ENCODE data around the gene ACYP2.

Gene ACYP2

DNA sequence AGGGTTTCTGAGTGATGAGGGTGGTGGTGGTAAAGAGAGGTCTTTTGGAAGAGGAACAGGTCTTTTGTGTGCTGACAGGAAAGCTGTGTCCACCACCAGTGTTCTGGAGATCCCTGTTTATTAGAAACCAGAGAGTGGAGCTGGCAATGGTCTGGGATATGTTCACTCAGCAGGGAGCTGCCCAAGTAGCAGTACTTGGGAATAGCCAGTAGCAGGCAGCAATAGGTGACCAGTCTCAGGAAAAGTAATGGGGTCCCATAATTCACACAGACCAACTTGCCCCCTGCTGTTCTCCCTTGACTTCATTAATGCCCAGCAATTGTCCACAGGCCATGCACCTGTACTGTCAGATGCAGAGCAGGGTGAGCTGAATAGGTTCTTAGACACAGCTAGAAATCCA is 138.8 kb downstream of the ACYP2 start:
- Histone ChIP-seq H3K9me3 (ENCODE audit: control extremely low read depth in 1 of 5, control insufficient read depth in 4 of 5, insufficient read depth in 2 of 5, low read depth in 1 of 5, low read length in 4 of 5) (peaks cover 0 to 4% (median 3%) of the 10 kb centered on the region in 5 experiments), H3K27ac (ENCODE audit: insufficient read depth in 1 of 2, low read depth in 1 of 2, low read length in 2 of 2, poor library complexity in 1 of 2, severe bottlenecking in 2 of 2) (no peak overlapping the region), H3K4me1 (ENCODE audit: control extremely low read depth in 1 of 4, control insufficient read depth in 4 of 4, insufficient read depth in 4 of 4, low read length in 3 of 4) (no peaks in the 10 kb centered on the region), H3K4me3 (ENCODE audit: control insufficient read depth in 1 of 7, extremely low read depth in 1 of 7, insufficient read depth in 4 of 7, low read depth in 2 of 7, low read length in 6 of 7) (no peak overlapping the region), H3K27me3 (replicated peaks in 2 of 5; ENCODE audit: control insufficient read depth in 4 of 5, insufficient read depth in 5 of 5, low read length in 4 of 5) (no peaks in the 10 kb centered on the region), H3K36me3 (ENCODE audit: control insufficient read depth in 4 of 4, insufficient read depth in 4 of 4, low read length in 3 of 4) (no peaks in the 10 kb centered on the region)
- POLR2A ChIA-PET = no interaction called here
- CTCF ChIA-PET = no interaction called here
- DNase-seq = no peak

DNA sequence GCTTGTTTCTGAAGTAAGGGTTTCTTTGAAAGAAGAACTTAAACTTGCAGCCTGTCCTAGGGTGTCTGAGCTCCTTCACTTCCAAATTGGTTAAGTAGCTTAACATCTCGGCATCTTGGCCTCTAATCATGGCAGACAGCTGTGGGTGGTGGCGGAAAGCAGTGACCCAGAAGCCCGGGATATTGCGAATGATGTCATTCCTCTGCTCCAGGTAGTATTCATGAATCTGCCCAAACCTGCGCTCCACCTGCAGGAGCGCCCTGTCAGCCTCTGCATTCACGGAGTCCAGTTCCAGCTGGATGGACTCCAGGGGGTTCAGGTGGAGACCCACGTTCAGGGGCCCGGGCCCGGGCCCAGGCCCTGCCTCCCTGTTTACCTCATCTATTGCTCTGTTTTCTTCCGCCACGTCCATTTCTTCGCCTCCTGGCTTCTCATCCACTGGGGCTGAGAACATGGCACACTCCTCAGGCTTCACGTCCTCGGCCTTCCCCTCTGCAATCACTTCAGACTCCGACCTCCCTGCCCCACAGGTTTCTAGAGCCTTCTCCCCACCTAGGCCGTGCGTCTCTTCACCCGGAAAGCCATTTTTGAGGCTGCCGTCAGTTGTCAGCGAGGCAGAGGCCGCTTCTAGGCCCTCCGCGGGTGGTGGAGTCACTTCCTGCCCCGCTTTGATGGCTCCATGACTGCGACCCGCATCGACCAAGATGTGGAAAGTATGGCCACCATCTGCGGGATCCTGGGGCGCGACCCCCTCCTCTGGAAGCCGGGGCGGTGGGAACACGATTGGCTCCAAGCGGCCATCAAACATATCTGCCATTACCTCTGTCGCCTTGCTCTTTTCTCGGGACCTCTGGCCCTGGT is 140.0 kb downstream of the ACYP2 start:
- H3K36me3 ChIP-seq (ENCODE audit: control insufficient read depth in 4 of 4, insufficient read depth in 4 of 4, low read length in 3 of 4) = no peaks in the 10 kb centered on the region
- WGBS (ENCODE audit: insufficient coverage) = 97% methylated on average over 33 of the region's 37 CpGs
- H3K27me3 ChIP-seq (replicated peaks in 2 of 5; ENCODE audit: control insufficient read depth in 4 of 5, insufficient read depth in 5 of 5, low read length in 4 of 5) = no peaks in the 10 kb centered on the region
- H3K4me3 ChIP-seq (ENCODE audit: control insufficient read depth in 1 of 7, extremely low read depth in 1 of 7, insufficient read depth in 4 of 7, low read depth in 2 of 7, low read length in 6 of 7) = no peak overlapping the region
- H3K9me3 ChIP-seq (ENCODE audit: control extremely low read depth in 1 of 5, control insufficient read depth in 4 of 5, insufficient read depth in 2 of 5, low read depth in 1 of 5, low read length in 4 of 5) = peaks cover 0 to 4% (median 3%) of the 10 kb centered on the region in 5 experiments
- no peak overlapping the region for H3K27ac ChIP-seq (ENCODE audit: insufficient read depth in 1 of 2, low read depth in 1 of 2, low read length in 2 of 2, poor library complexity in 1 of 2, severe bottlenecking in 2 of 2)
- no peaks in the 10 kb centered on the region for H3K4me1 ChIP-seq (ENCODE audit: control extremely low read depth in 1 of 4, control insufficient read depth in 4 of 4, insufficient read depth in 4 of 4, low read length in 3 of 4)
- ChIA-PET CTCF (no interaction called here), POLR2A (no interaction called here)
- no peak for DNase-seq

DNA sequence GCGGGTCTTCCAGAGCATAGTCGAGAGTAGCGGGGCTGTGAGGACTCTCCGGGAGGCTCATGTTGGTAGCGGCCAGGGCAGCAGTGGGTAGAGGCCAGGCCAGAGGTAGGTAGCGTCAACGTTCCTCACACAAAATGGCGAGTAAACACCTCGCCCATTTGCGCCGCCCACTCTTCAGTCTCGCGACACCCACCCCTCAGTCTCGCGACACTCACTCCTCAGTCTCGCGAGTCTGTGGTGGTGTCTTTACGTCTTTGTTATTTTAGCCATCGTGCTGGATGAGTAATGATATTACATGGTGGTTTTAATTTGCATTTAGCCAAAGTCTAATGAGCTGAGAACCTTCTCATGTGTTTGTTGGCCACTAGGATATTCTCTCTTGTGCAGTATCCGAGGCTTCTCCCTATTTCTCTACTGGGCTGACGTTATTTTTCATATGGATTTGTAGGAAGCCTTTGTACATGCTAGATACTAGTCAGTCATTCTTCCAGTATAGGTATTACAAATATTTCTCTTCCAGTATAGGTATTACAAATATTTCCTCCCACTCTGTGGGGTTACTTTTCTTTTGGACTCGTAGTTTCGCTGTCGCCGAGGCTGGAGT is 140.8 kb downstream of the ACYP2 start, which contains the start of gene TSPYL6:
Gene TSPYL6, minus strand, starts transcription at position 139 of the 604 bp plus-strand sequence. Its CDS starts 78 bp downstream, at position 61.
- DNase-seq = no peak
- CTCF ChIA-PET = no interaction called here
- no peak within 1 kb of the TSS for H3K27ac ChIP-seq (ENCODE audit: insufficient read depth in 1 of 2, low read depth in 1 of 2, low read length in 2 of 2, poor library complexity in 1 of 2, severe bottlenecking in 2 of 2)
- H3K36me3 ChIP-seq (ENCODE audit: control insufficient read depth in 4 of 4, insufficient read depth in 4 of 4, low read length in 3 of 4) = no peaks in the 10 kb centered on the region
- H3K9me3 ChIP-seq (ENCODE audit: control extremely low read depth in 1 of 5, control insufficient read depth in 4 of 5, insufficient read depth in 2 of 5, low read depth in 1 of 5, low read length in 4 of 5) = peaks cover 0 to 4% (median 3%) of the 10 kb centered on the region in 5 experiments
- POLR2A ChIA-PET = no interaction called here
- WGBS (ENCODE audit: insufficient coverage) = 97% methylated on average over 22 of the region's 25 CpGs
- H3K4me1 ChIP-seq (ENCODE audit: control extremely low read depth in 1 of 4, control insufficient read depth in 4 of 4, insufficient read depth in 4 of 4, low read length in 3 of 4) = no peaks in the 10 kb centered on the region
- H3K4me3 ChIP-seq (ENCODE audit: control insufficient read depth in 1 of 7, extremely low read depth in 1 of 7, insufficient read depth in 4 of 7, low read depth in 2 of 7, low read length in 6 of 7) = no peak within 1 kb of the TSS
- no peaks in the 10 kb centered on the region for H3K27me3 ChIP-seq (replicated peaks in 2 of 5; ENCODE audit: control insufficient read depth in 4 of 5, insufficient read depth in 5 of 5, low read length in 4 of 5)

DNA sequence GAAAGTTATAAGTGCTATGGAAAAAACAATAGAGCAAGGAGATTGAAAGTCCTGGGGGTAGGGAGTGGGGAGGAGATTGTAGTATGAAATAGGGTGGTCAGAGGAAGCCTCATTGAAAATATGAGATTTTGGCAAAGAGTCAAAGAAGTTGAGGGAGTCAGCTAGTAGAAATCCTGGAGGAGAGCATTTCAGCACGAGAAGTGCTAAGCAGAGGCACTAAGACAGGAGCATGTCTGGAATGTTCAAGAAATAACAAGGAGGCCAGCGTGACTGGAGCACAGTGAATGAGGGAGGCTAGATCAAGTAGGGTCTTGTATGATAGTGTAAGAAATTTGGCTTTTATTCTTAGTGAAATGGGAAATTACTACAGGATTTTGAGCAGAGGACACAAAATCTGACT is 142.8 kb downstream of the ACYP2 start:
- no peak overlapping the region for H3K4me3 ChIP-seq (ENCODE audit: control insufficient read depth in 1 of 7, extremely low read depth in 1 of 7, insufficient read depth in 4 of 7, low read depth in 2 of 7, low read length in 6 of 7)
- H3K9me3 ChIP-seq (ENCODE audit: control extremely low read depth in 1 of 5, control insufficient read depth in 4 of 5, insufficient read depth in 2 of 5, low read depth in 1 of 5, low read length in 4 of 5) = peaks cover 0 to 4% (median 3%) of the 10 kb centered on the region in 5 experiments
- CTCF ChIA-PET = no interaction called here
- no peak overlapping the region for H3K27ac ChIP-seq (ENCODE audit: insufficient read depth in 1 of 2, low read depth in 1 of 2, low read length in 2 of 2, poor library complexity in 1 of 2, severe bottlenecking in 2 of 2)
- no peaks in the 10 kb centered on the region for H3K27me3 ChIP-seq (replicated peaks in 2 of 5; ENCODE audit: control insufficient read depth in 4 of 5, insufficient read depth in 5 of 5, low read length in 4 of 5)
- POLR2A ChIA-PET = no interaction called here
- H3K4me1 ChIP-seq (ENCODE audit: control extremely low read depth in 1 of 4, control insufficient read depth in 4 of 4, insufficient read depth in 4 of 4, low read length in 3 of 4) = no peaks in the 10 kb centered on the region
- WGBS (ENCODE audit: insufficient coverage) = 100% methylated on average over 2 of the region's 2 CpGs
- H3K36me3 ChIP-seq (ENCODE audit: control insufficient read depth in 4 of 4, insufficient read depth in 4 of 4, low read length in 3 of 4) = no peaks in the 10 kb centered on the region
- no peak for DNase-seq

DNA sequence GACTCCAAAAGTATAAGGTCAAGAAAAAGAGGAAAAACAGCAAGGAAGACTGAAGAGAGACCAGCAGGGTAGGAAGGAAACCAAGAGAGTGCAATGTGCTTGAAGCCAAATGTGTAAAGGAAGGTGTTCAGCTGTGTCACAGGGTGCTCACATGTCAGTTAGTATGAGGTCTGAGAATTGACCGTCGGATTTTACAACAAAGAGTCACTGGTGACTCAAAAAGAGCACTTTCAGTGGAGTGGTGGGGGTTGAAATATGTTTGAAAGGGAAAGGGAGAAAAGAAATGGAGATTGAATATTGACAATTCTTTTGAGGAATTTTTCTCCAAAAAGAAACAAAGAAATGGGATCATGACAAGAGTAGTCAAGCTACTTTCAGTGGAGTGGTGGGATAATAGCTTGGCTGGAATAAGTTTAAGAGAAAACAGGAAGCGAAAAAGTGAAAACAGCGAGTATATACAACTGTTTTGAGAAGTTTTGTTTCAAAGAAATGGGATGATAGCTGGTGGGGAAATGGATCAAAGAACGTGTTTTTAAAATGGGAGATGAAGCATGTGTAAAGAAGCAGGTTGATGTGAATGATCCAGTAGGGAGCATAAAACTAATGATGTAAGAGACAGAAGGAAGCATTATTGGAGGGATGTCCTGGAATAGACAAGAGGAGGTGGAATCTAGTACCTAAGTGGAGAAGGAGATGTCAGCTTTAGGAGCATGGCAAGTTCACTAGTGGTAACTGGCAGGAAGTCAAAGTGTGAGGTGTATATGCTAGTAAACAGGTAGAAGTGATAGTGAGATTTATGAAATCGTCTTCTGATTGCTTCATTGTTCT is 144.2 kb downstream of the ACYP2 start:
- Histone ChIP-seq H3K9me3 (ENCODE audit: control extremely low read depth in 1 of 5, control insufficient read depth in 4 of 5, insufficient read depth in 2 of 5, low read depth in 1 of 5, low read length in 4 of 5) (peaks cover 0 to 7% (median 3%) of the 10 kb centered on the region in 5 experiments), H3K4me3 (ENCODE audit: control insufficient read depth in 1 of 7, extremely low read depth in 1 of 7, insufficient read depth in 4 of 7, low read depth in 2 of 7, low read length in 6 of 7) (no peak overlapping the region), H3K4me1 (ENCODE audit: control extremely low read depth in 1 of 4, control insufficient read depth in 4 of 4, insufficient read depth in 4 of 4, low read length in 3 of 4) (no peaks in the 10 kb centered on the region), H3K36me3 (ENCODE audit: control insufficient read depth in 4 of 4, insufficient read depth in 4 of 4, low read length in 3 of 4) (no peaks in the 10 kb centered on the region), H3K27ac (ENCODE audit: insufficient read depth in 1 of 2, low read depth in 1 of 2, low read length in 2 of 2, poor library complexity in 1 of 2, severe bottlenecking in 2 of 2) (no peak overlapping the region), H3K27me3 (replicated peaks in 2 of 5; ENCODE audit: control insufficient read depth in 4 of 5, insufficient read depth in 5 of 5, low read length in 4 of 5) (no peaks in the 10 kb centered on the region)
- ChIA-PET CTCF (no interaction called here), POLR2A (no interaction called here)
- WGBS (ENCODE audit: insufficient coverage) = 95% methylated on average over 6 of the region's 6 CpGs
- DNase-seq = no peak

DNA sequence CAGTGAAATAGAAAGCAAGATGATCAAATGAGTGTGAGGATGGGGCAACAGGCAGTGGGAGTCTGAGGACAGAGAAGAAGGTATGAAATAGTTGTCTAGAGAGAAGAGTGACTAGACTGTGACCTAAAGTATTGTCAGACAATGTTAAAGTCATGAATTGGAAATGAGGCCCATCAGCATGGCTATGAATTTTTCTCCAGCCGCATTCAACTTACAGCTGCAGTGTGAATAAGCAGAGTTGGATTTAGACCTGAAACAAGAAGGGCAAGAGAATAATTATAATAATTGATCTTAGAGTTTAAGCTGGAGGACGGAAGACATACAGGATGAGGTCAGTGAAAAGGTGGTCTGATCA is 144.8 kb downstream of the ACYP2 start:
- Histone ChIP-seq H3K27me3 (replicated peaks in 2 of 5; ENCODE audit: control insufficient read depth in 4 of 5, insufficient read depth in 5 of 5, low read length in 4 of 5) (no peaks in the 10 kb centered on the region), H3K9me3 (ENCODE audit: control extremely low read depth in 1 of 5, control insufficient read depth in 4 of 5, insufficient read depth in 2 of 5, low read depth in 1 of 5, low read length in 4 of 5) (peaks cover 0 to 7% (median 2%) of the 10 kb centered on the region in 5 experiments), H3K36me3 (ENCODE audit: control insufficient read depth in 4 of 4, insufficient read depth in 4 of 4, low read length in 3 of 4) (no peaks in the 10 kb centered on the region), H3K27ac (ENCODE audit: insufficient read depth in 1 of 2, low read depth in 1 of 2, low read length in 2 of 2, poor library complexity in 1 of 2, severe bottlenecking in 2 of 2) (no peak overlapping the region), H3K4me3 (ENCODE audit: control insufficient read depth in 1 of 7, extremely low read depth in 1 of 7, insufficient read depth in 4 of 7, low read depth in 2 of 7, low read length in 6 of 7) (no peak overlapping the region), H3K4me1 (ENCODE audit: control extremely low read depth in 1 of 4, control insufficient read depth in 4 of 4, insufficient read depth in 4 of 4, low read length in 3 of 4) (no peaks in the 10 kb centered on the region)
- whole genome bisulfite sequencing (ENCODE audit: insufficient coverage) = 100% methylated on average over 2 of the region's 2 CpGs
- CTCF ChIA-PET = no interaction called here
- POLR2A ChIA-PET = no interaction called here
- DNase-seq = no peak

DNA sequence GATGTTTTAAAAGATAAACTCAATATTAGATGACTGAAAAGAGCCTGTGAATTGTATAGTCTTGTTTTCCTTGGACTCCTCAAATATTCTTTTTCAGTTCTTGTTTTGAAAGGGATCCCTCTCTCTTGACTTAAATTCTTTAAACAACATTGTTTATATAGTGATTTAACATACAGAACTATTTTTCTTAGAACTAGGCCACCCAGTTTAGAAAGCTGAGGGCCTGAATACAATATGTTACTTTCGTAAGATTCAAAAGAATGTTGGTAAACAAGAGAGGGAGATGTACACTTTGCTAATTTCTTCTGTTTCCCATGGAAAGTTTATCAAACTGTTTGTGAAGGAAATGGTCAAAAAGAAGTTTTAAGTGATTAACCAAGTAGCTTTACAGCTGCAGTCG is 146.1 kb downstream of the ACYP2 start:
- no peaks in the 10 kb centered on the region for H3K36me3 ChIP-seq (ENCODE audit: control insufficient read depth in 4 of 4, insufficient read depth in 4 of 4, low read length in 3 of 4)
- DNase-seq = no peak
- ChIA-PET POLR2A (no interaction called here), CTCF (no interaction called here)
- no peaks in the 10 kb centered on the region for H3K27me3 ChIP-seq (replicated peaks in 2 of 5; ENCODE audit: control insufficient read depth in 4 of 5, insufficient read depth in 5 of 5, low read length in 4 of 5)
- no peak overlapping the region for H3K4me3 ChIP-seq (ENCODE audit: control insufficient read depth in 1 of 7, extremely low read depth in 1 of 7, insufficient read depth in 4 of 7, low read depth in 2 of 7, low read length in 6 of 7)
- peaks cover 0 to 5% (median 2%) of the 10 kb centered on the region in 5 experiments for H3K9me3 ChIP-seq (ENCODE audit: control extremely low read depth in 1 of 5, control insufficient read depth in 4 of 5, insufficient read depth in 2 of 5, low read depth in 1 of 5, low read length in 4 of 5)
- no peak overlapping the region for H3K27ac ChIP-seq (ENCODE audit: insufficient read depth in 1 of 2, low read depth in 1 of 2, low read length in 2 of 2, poor library complexity in 1 of 2, severe bottlenecking in 2 of 2)
- H3K4me1 ChIP-seq (ENCODE audit: control extremely low read depth in 1 of 4, control insufficient read depth in 4 of 4, insufficient read depth in 4 of 4, low read length in 3 of 4) = no peaks in the 10 kb centered on the region
- WGBS (ENCODE audit: insufficient coverage) = 100% methylated on average over 1 of the region's 2 CpGs
